Activated CD8-positive, alpha-beta T cell treated with anti-CD3 and anti-CD28 coated beads for 36 hours (primary cell): ENCODE measurements around the gene DIAPH1. TPM values are rescaled to one million over a fixed set of nuclear protein-coding genes. Genes with fewer than 3 reads are reported as not detected.

Source experiments
- ATAC-seq: fragments of 200-7000 bp; cut with Tn5 transposase; one replicate; pipeline ENCODE4 v1.10.0; 2021; ENCODE audit warnings: mild to moderate bottlenecking, moderate library complexity
- CTCF ChIA-PET: fragments of 350-600 bp; sonication (Branson Sonifier 250); formaldehyde crosslinking; loops from one replicate; lab custom pipeline; 2021; ENCODE audit warnings: antibody characterized with exemption; lab: Charles Lee
- POLR2A ChIA-PET: fragments of 350-600 bp; sonication (Branson Sonifier 250); formaldehyde crosslinking; loops from one replicate; lab custom pipeline; 2021; ENCODE audit warnings: antibody characterized with exemption; lab: Charles Lee
- DNase-seq: peaks from one replicate; pipeline ENCODE4 v3.0.0-alpha.2; 2020
- H3K27ac Mint-ChIP-seq: one replicate; pipeline ENCODE4 v1.8.0; 2021; ENCODE audit warnings: mild to moderate bottlenecking, mixed read lengths
- H3K27me3 Mint-ChIP-seq: one replicate; pipeline ENCODE4 v1.8.0; 2021; ENCODE audit warnings: mixed read lengths
- H3K36me3 Mint-ChIP-seq: one replicate; pipeline ENCODE4 v1.8.0; 2021; ENCODE audit warnings: low read depth, mixed read lengths
- H3K4me1 Mint-ChIP-seq: one replicate; pipeline ENCODE4 v1.8.0; 2021; ENCODE audit warnings: low read depth, mixed read lengths
- H3K4me3 Mint-ChIP-seq: one replicate; pipeline ENCODE4 v1.8.0; 2021; ENCODE audit warnings: mild to moderate bottlenecking, moderate library complexity, mixed read lengths
- H3K9me3 Mint-ChIP-seq: one replicate; pipeline ENCODE4 v1.8.0; 2021; ENCODE audit warnings: mixed read lengths
- intact Hi-C: fragments of 100-400 bp; cut with micrococcal nuclease; formaldehyde crosslinking; loops from one replicate; pipeline ENCODE4 v1.10.0; 2022
- total RNA-seq, 2 experiments: library from RNA; stranded (reverse); gene quantifications; one replicate each; pipeline ENCODE4 v1.2.3, GENCODE V29; 2021
- TF ChIP-seq, protein P1 (sequence below): fragments of 200-600 bp; IDR thresholded peaks from one replicate; pipeline ENCODE4 v1.8.0; 2022; ENCODE audit warnings: antibody characterized with exemption, mild to moderate bottlenecking

DIAPH1 gene
- total RNA-seq, 2 experiments from 2014 or later = 209 to 218 TPM

DNA sequence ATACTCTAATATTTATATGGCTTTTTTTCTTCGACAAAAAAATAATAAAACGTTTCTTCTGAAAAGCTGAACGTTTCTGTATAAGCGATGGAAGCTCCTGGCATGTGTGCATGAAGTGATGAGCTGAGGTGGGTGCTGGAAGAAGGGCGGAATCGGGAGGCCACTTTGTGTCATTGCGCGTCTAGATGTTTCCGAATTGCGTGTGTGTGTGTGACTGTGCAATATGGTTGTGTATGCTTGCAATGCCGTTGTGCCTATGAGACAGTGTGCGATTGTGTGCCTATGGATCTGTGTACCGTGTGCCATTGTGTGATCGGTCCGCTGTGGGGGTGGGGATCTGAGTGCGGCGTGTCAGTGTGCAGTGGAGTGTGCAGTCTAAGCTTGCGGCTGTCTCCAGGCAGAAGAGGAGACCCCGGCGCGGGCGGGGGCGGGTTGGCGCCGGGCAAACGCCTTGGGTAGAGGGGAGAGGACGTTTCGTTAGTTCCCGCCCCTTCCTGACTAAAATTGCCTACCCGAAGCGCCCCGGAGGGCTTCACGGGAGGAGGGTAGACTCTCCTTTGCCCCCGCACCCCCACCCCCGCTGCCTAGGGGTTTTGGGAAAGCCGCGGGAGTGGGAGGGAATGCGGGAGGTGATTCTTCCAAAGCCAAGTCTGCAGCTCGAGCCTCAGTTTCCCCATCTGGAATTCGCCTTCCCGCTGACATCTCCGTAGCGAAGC lies 105.7 kb downstream of the DIAPH1 start:
- ChIA-PET CTCF (interaction anchor here (0.6 to 9.4 kb wide), 37 partner anchors 10 to 647 kb away, joined by 3 to 122 read pairs (median 5); partner anchors contain the start of genes PCDHGA10, PCDHGA11, PCDHGA12 and PCDHGA3), POLR2A (interaction anchor here (0.9 to 2.0 kb wide), 5 partner anchors 8 to 123 kb away, joined by 3 to 14 read pairs (median 4); partner anchors contain the start of genes HDAC3 and RELL2)
- DNase-seq (peak; percentile 59), ATAC-seq (peak; percentile 41)
- intact Hi-C loops = loop anchor here (5.0 to 10.0 kb wide), 2 partner anchors 101 to 188 kb away; partner anchors contain the start of genes PCDHGA10 and TAF7
- Mint-ChIP-seq H3K36me3 (peaks cover 30% of the 10 kb centered on the region), H3K4me3 (peak overlapping the region; percentile 70), H3K9me3 (no peaks in the 10 kb centered on the region), H3K27me3 (no peaks in the 10 kb centered on the region), H3K27ac (peak overlapping the region; percentile 84), H3K4me1 (peaks cover 43% of the 10 kb centered on the region)
- TF ChIP-seq, protein P1, sequence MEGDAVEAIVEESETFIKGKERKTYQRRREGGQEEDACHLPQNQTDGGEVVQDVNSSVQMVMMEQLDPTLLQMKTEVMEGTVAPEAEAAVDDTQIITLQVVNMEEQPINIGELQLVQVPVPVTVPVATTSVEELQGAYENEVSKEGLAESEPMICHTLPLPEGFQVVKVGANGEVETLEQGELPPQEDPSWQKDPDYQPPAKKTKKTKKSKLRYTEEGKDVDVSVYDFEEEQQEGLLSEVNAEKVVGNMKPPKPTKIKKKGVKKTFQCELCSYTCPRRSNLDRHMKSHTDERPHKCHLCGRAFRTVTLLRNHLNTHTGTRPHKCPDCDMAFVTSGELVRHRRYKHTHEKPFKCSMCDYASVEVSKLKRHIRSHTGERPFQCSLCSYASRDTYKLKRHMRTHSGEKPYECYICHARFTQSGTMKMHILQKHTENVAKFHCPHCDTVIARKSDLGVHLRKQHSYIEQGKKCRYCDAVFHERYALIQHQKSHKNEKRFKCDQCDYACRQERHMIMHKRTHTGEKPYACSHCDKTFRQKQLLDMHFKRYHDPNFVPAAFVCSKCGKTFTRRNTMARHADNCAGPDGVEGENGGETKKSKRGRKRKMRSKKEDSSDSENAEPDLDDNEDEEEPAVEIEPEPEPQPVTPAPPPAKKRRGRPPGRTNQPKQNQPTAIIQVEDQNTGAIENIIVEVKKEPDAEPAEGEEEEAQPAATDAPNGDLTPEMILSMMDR = no peak

DNA sequence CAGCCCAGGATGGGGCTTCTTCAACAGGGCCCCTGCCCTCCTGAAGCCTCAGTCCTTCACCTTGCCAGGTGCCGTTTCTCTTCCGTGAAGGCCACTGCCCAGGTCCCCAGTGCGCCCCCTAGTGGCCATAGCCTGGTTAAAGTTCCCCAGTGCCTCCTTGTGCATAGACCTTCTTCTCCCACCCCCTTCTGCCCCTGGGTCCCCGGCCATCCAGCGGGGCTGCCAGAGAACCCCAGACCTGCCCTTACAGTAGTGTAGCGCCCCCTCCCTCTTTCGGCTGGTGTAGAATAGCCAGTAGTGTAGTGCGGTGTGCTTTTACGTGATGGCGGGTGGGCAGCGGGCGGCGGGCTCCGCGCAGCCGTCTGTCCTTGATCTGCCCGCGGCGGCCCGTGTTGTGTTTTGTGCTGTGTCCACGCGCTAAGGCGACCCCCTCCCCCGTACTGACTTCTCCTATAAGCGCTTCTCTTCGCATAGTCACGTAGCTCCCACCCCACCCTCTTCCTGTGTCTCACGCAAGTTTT lies 106.3 kb downstream of the DIAPH1 start:
- ChIA-PET POLR2A (interaction anchor here (0.9 kb wide), 1 partner anchor 9 kb away, joined by 4 read pairs; no protein-coding TSS in a partner anchor), CTCF (interaction anchor here (0.7 to 9.4 kb wide), 42 partner anchors 9 to 647 kb away, joined by 3 to 122 read pairs (median 5); partner anchors contain the start of genes PCDHGA10, PCDHGA11, PCDHGA12 and PCDHGA3)
- Mint-ChIP-seq H3K36me3 (peaks cover 30% of the 10 kb centered on the region), H3K9me3 (no peaks in the 10 kb centered on the region), H3K4me1 (peaks cover 43% of the 10 kb centered on the region), H3K27me3 (no peaks in the 10 kb centered on the region), H3K27ac (peak overlapping the region; percentile 84), H3K4me3 (peak overlapping the region; percentile 70)
- DNase-seq (peak; percentile 94), ATAC-seq (peak; percentile 38)
- TF ChIP-seq, protein P1 = peak; percentile 87
- intact Hi-C loops = loop anchor here (5.0 to 10.0 kb wide), 2 partner anchors 100 to 188 kb away; partner anchors contain the start of genes PCDHGA10 and TAF7

DNA sequence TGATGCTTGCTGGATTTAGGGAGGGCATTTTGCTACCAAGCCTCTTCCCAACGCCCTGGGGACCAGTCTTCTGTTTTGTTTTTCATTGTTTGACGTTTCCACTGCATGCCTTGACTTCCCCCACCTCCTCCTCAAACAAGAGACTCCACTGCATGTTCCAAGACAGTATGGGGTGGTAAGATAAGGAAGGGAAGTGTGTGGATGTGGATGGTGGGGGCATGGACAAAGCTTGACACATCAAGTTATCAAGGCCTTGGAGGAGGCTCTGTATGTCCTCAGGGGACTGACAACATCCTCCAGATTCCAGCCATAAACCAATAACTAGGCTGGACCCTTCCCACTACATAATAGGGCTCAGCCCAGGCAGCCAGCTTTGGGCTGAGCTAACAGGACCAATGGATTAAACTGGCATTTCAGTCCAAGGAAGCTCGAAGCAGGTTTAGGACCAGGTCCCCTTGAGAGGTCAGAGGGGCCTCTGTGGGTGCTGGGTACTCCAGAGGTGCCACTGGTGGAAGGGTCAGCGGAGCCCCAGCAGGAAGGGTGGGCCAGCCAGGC lies 107.0 kb downstream of the DIAPH1 start:
- no peaks in the 10 kb centered on the region for H3K9me3 Mint-ChIP-seq
- intact Hi-C loops = loop anchor here (5.0 to 10.0 kb wide), 2 partner anchors 100 to 187 kb away; partner anchors contain the start of genes PCDHGA10 and TAF7
- TF ChIP-seq, protein P1 = no peak
- POLR2A ChIA-PET = no interaction called here
- CTCF ChIA-PET = interaction anchor here (0.8 to 9.4 kb wide), 25 partner anchors 8 to 324 kb away, joined by 3 to 122 read pairs (median 9); partner anchors contain the start of genes PCDHGA10, PCDHGA11, PCDHGA12 and PCDHGA3
- peaks cover 29% of the 10 kb centered on the region for H3K36me3 Mint-ChIP-seq
- peaks cover 43% of the 10 kb centered on the region for H3K4me1 Mint-ChIP-seq
- ATAC-seq (no peak), DNase-seq (no peak)
- no peak overlapping the region for H3K4me3 Mint-ChIP-seq
- H3K27me3 Mint-ChIP-seq = no peaks in the 10 kb centered on the region
- no peak overlapping the region for H3K27ac Mint-ChIP-seq

DNA sequence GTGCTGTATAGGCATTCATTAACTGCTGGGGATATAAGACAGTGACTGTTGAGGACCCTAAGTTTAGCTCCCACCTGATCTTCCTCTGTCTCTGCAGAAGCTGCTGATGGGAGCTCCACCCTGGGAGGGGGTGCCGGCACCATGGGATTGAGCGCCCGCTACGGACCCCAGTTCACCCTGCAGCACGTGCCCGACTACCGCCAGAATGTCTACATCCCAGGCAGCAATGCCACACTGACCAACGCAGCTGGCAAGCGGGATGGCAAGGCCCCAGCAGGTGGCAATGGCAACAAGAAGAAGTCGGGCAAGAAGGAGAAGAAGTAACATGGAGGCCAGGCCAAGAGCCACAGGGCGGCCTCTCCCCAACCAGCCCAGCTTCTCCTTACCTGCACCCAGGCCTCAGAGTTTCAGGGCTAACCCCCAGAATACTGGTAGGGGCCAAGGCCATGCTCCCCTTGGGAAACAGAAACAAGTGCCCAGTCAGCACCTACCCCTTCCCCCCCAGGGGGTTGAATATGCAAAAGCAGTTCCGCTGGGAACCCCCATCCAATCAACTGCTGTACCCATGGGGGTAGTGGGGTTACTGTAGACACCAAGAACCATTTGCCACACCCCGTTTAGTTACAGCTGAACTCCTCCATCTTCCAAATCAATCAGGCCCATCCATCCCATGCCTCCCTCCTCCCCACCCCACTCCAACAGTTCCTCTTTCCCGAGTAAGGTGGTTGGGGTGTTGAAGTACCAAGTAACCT lies 107.8 kb downstream of the DIAPH1 start:
- TF ChIP-seq, protein P1 = no peak
- no peak for ATAC-seq
- H3K9me3 Mint-ChIP-seq = no peaks in the 10 kb centered on the region
- H3K27ac Mint-ChIP-seq = no peak overlapping the region
- H3K27me3 Mint-ChIP-seq = no peaks in the 10 kb centered on the region
- ChIA-PET POLR2A (interaction anchor here (0.6 kb wide), 1 partner anchor 17 kb away, joined by 4 read pairs; no protein-coding TSS in a partner anchor), CTCF (interaction anchor here (0.9 to 9.4 kb wide), 15 partner anchors 10 to 182 kb away, joined by 3 to 122 read pairs (median 5); partner anchors contain the start of genes PCDHGA10, PCDHGA11, PCDHGA12 and PCDHGB4)
- H3K36me3 Mint-ChIP-seq = peaks cover 22% of the 10 kb centered on the region
- H3K4me3 Mint-ChIP-seq = no peak overlapping the region
- DNase-seq = no peak
- intact Hi-C loops = loop anchor here (5.0 to 10.0 kb wide), 2 partner anchors 99 to 186 kb away; partner anchors contain the start of genes PCDHGA10 and TAF7
- H3K4me1 Mint-ChIP-seq = peaks cover 39% of the 10 kb centered on the region
